H1 (cell line): ENCODE data around the gene BRD4. TPM values are rescaled to one million over a fixed set of nuclear protein-coding genes. Genes with fewer than 3 reads are reported as not detected.

Source experiments
- CTCF ChIA-PET: fragments of 300-600 bp; sonication (Branson Sonifier 250); formaldehyde crosslinking; loops from one replicate; lab custom pipeline; 2021; ENCODE audit not compliant: partially characterized antibody; lab: Charles Lee
- POLR2A ChIA-PET: fragments of 300-600 bp; sonication (Branson Sonifier 250); formaldehyde crosslinking; loops from one replicate; lab custom pipeline; 2021; ENCODE audit warnings: inconsistent platforms; ENCODE audit not compliant: partially characterized antibody; lab: Charles Lee
- DNase-seq, 2 experiments: peaks; one replicate each; pipeline versions ENCODE4 v3.0.0 to v3.0.0-alpha.2; 2010 to 2022; ENCODE audit warnings: low spot score in 2 of 2, low read depth in 1 of 2, mixed read lengths in 1 of 2
- FAIRE-seq: peaks from 2 replicates; lab custom pipeline; 2011; peaks lifted over from hg19 to GRCh38; lab: Jason Lieb, UNC
- H2AFZ ChIP-seq: 2 replicates; pipeline ENCODE4 v1.8.1; 2012; ENCODE audit warnings: low read length, inconsistent platforms
- H2AK5ac ChIP-seq: 2 replicates; pipeline ENCODE4 v1.6.1; 2013; ENCODE audit warnings: low read depth, low read length
- H2BK120ac ChIP-seq: replicated peaks from 2 replicates; pipeline ENCODE3; 2013; ENCODE audit warnings: low read depth, low read length, inconsistent platforms
- H2BK12ac ChIP-seq: 2 replicates; pipeline ENCODE4 v1.6.1; 2013; ENCODE audit warnings: low read depth, low read length
- H2BK15ac ChIP-seq: 2 replicates; pipeline ENCODE4 v1.6.1; 2013; ENCODE audit warnings: low read length
- H2BK20ac ChIP-seq: 2 replicates; pipeline ENCODE4 v1.6.1; 2013; ENCODE audit warnings: low read length
- H2BK5ac ChIP-seq: 2 replicates; pipeline ENCODE4 v1.6.1; 2013; ENCODE audit warnings: low read depth, low read length
- H3K14ac ChIP-seq: 2 replicates; pipeline ENCODE4 v1.6.1; 2013; ENCODE audit warnings: inconsistent platforms; ENCODE audit not compliant: insufficient read length
- H3K18ac ChIP-seq: 2 replicates; pipeline ENCODE4 v1.6.1; 2013; ENCODE audit warnings: low read length; ENCODE audit errors: extremely low read depth
- H3K23ac ChIP-seq: 2 replicates; pipeline ENCODE4 v1.6.1; 2013; ENCODE audit warnings: inconsistent platforms; ENCODE audit not compliant: insufficient read length
- H3K23me2 ChIP-seq: 2 replicates; pipeline ENCODE4 v1.6.1; 2013; ENCODE audit warnings: low read depth, low read length
- H3K27ac ChIP-seq: 2 replicates; pipeline ENCODE4 v1.6.1; 2011; ENCODE audit warnings: low read depth, low read length, inconsistent platforms
- H3K27me3 ChIP-seq, 4 experiments: replicated peaks in 1 of 4; 1 replicate in 1 of 4; 2 replicates in 3 of 4; pipeline versions ENCODE4 v1.6.1 to v1.8.1; 2011 to 2013; ENCODE audit warnings: low read length in 3 of 4, mild to moderate bottlenecking in 3 of 4, inconsistent platforms in 2 of 4, mixed read lengths in 2 of 4, moderate library complexity in 1 of 4; ENCODE audit not compliant: control insufficient read depth in 3 of 4, insufficient read depth in 3 of 4; ENCODE audit errors: extremely low read depth in 1 of 4
- H3K36me3 ChIP-seq, 4 experiments: 2 replicates each; pipeline versions ENCODE4 v1.6.1 to v1.8.1; 2011 to 2013; ENCODE audit warnings: mild to moderate bottlenecking in 4 of 4, low read length in 3 of 4, moderate library complexity in 2 of 4, control low read depth in 1 of 4, inconsistent platforms in 1 of 4; ENCODE audit not compliant: insufficient read depth in 4 of 4, control insufficient read depth in 2 of 4
- H3K4ac ChIP-seq: replicated peaks from 2 replicates; pipeline ENCODE3; 2013; ENCODE audit warnings: low read length, low read depth, mixed read lengths, inconsistent platforms; ENCODE audit not compliant: insufficient read length
- H3K4me1 ChIP-seq, 4 experiments: replicated peaks in 1 of 4; 1 replicate in 1 of 4; 2 replicates in 3 of 4; pipeline versions ENCODE4 v1.6.1 to v1.8.1; 2011 to 2013; ENCODE audit warnings: low read length in 3 of 4, inconsistent platforms in 2 of 4, mixed read lengths in 1 of 4; ENCODE audit not compliant: insufficient read depth in 4 of 4, control insufficient read depth in 3 of 4
- H3K4me2 ChIP-seq, 2 experiments: 2 replicates each; pipeline versions ENCODE4 v1.6.1 to v1.8.1; 2011 to 2013; ENCODE audit warnings: low read depth in 2 of 2, low read length in 2 of 2, control low read depth in 1 of 2, inconsistent platforms in 1 of 2, mild to moderate bottlenecking in 1 of 2; ENCODE audit not compliant: insufficient read depth in 1 of 2
- H3K4me3 ChIP-seq, 4 experiments: fragments of 200-600, 300-600 bp in 1 of 4; sonication (generic), shearing (Covaris generic), sonication (Bioruptor Twin) in 1 of 4; 2 replicates each; pipeline versions ENCODE4 v1.5.1 to v1.8.1; 2011 to 2016; ENCODE audit warnings: low read length in 4 of 4, low read depth in 3 of 4, control low read depth in 2 of 4, inconsistent platforms in 2 of 4, mild to moderate bottlenecking in 2 of 4, mixed read lengths in 1 of 4, moderate library complexity in 1 of 4; ENCODE audit not compliant: insufficient read depth in 2 of 4; ENCODE audit errors: extremely low read depth in 1 of 4
- H3K56ac ChIP-seq: replicated peaks from 2 replicates; pipeline ENCODE3; 2013; ENCODE audit warnings: low read depth, mild to moderate bottlenecking, mixed read lengths, low read length, inconsistent platforms; ENCODE audit not compliant: insufficient read length
- H3K79me1 ChIP-seq: 2 replicates; pipeline ENCODE4 v1.6.1; 2013; ENCODE audit warnings: low read depth, low read length, control low read depth
- H3K79me2 ChIP-seq, 2 experiments: 2 replicates each; pipeline versions ENCODE4 v1.6.1 to v1.8.1; 2012 to 2013; ENCODE audit warnings: low read length in 2 of 2, mild to moderate bottlenecking in 2 of 2, inconsistent platforms in 1 of 2; ENCODE audit not compliant: insufficient read depth in 2 of 2, control insufficient read depth in 1 of 2
- H3K9ac ChIP-seq, 4 experiments: replicated peaks in 1 of 4; 1 replicate in 1 of 4; 2 replicates in 3 of 4; pipeline versions ENCODE4 v1.6.1 to v1.8.1; 2011 to 2013; ENCODE audit warnings: low read depth in 3 of 4, low read length in 3 of 4, control low read depth in 2 of 4, mild to moderate bottlenecking in 2 of 4, moderate library complexity in 2 of 4, inconsistent platforms in 1 of 4; ENCODE audit errors: extremely low read depth in 1 of 4
- H3K9me3 ChIP-seq, 2 experiments: 2 replicates each; pipeline versions ENCODE4 v1.6.1 to v1.8.1; 2012 to 2013; ENCODE audit warnings: mild to moderate bottlenecking in 2 of 2, moderate library complexity in 2 of 2, control low read depth in 1 of 2, inconsistent platforms in 1 of 2, low read depth in 1 of 2, low read length in 1 of 2, mixed read lengths in 1 of 2; ENCODE audit not compliant: insufficient read depth in 2 of 2
- H4K20me1 ChIP-seq, 2 experiments: replicated peaks in 1 of 2; 2 replicates each; pipeline versions ENCODE3 to v1.8.1; 2011 to 2013; ENCODE audit warnings: inconsistent platforms in 2 of 2, low read length in 2 of 2, mild to moderate bottlenecking in 1 of 2; ENCODE audit not compliant: insufficient read depth in 2 of 2, control insufficient read depth in 1 of 2
- H4K5ac ChIP-seq: 2 replicates; pipeline ENCODE4 v1.6.1; 2013; ENCODE audit warnings: low read length, low read depth, mixed read lengths, inconsistent platforms; ENCODE audit not compliant: insufficient read length
- H4K8ac ChIP-seq: 2 replicates; pipeline ENCODE4 v1.8.0; 2013; ENCODE audit warnings: mild to moderate bottlenecking, moderate library complexity, low read length, inconsistent platforms; ENCODE audit not compliant: insufficient read depth; ENCODE audit errors: extremely low read depth
- H4K91ac ChIP-seq: replicated peaks from 2 replicates; pipeline ENCODE3; 2013; ENCODE audit warnings: low read length, mixed read lengths, inconsistent platforms; ENCODE audit not compliant: insufficient read length
- ASH2L ChIP-seq: fragments of 200-600, 300-600 bp; sonication (generic); IDR thresholded peaks from one replicate; pipeline ENCODE4 v1.7.1; 2017; ENCODE audit warnings: low read length
- GABPA ChIP-seq: IDR thresholded peaks from 2 replicates; pipeline ENCODE4 v1.6.1; 2011; ENCODE audit warnings: mild to moderate bottlenecking, low read length, moderate library complexity, borderline replicate concordance; ENCODE audit not compliant: insufficient read depth
- JUND ChIP-seq: IDR thresholded peaks from 2 replicates; pipeline ENCODE4 v1.6.1; 2011; ENCODE audit warnings: mild to moderate bottlenecking, improper control_type of control experiment, low read length
- KDM5A ChIP-seq: fragments of 200-600 bp; IDR thresholded peaks from 2 replicates; pipeline ENCODE4 v1.7.1; 2012; ENCODE audit warnings: mild to moderate bottlenecking, low read length, inconsistent platforms, mixed read lengths
- NRF1 ChIP-seq: IDR thresholded peaks from 2 replicates; pipeline ENCODE4 v1.6.1; 2011; ENCODE audit warnings: mild to moderate bottlenecking, low read depth, low read length, improper control_type of control experiment
- RNF2 ChIP-seq: fragments of 200-900, 300-1000 bp; sonication (generic); IDR thresholded peaks from 2 replicates; pipeline ENCODE4 v1.7.1; 2016; ENCODE audit warnings: borderline replicate concordance, low read depth, mild to moderate bottlenecking, antibody characterized with exemption, low read length; ENCODE audit not compliant: poor library complexity, severe bottlenecking; ENCODE audit errors: missing control alignments
- SP1 ChIP-seq: IDR thresholded peaks from 2 replicates; pipeline ENCODE4 v1.6.1; 2011; ENCODE audit warnings: low read depth, low read length
- SRF ChIP-seq: IDR thresholded peaks from 2 replicates; pipeline ENCODE4 v1.6.1; 2011; ENCODE audit warnings: mild to moderate bottlenecking, low read depth, low read length, moderate library complexity
- WGBS, 2 experiments: shearing (Covaris generic) in 1 of 2; methylation state at CpG; one replicate each; pipeline versions ENCODE4 v1.1.6 to v1.1.7; 2013 to 2015; ENCODE audit warnings: low lambda C conversion rate in 2 of 2, mixed read lengths in 2 of 2, inconsistent platforms in 1 of 2, low coverage in 1 of 2, missing lambda C conversion rate in 1 of 2; ENCODE audit not compliant: insufficient replicate concordance in 2 of 2, insufficient coverage in 1 of 2, insufficient read length in 1 of 2; ENCODE audit errors: extremely low coverage in 1 of 2, missing lambda C conversion rate in 1 of 2; 5-methylcytosine and 5-hydroxymethylcytosine counted together
- polyA plus RNA-seq, 7 experiments: library from polyadenylated mRNA; depleted of rRNA in 3 of 7; stranded (reverse) in 5 of 7; unstranded in 2 of 7; fragments of >200 nt in 5 of 7; fragments of 200-250 nt in 2 of 7; gene quantifications; 1 replicate in 5 of 7; 2 replicates in 1 of 7; 4 replicates in 1 of 7; pipeline versions ENCODE4 v1.2.1 to v1.2.3, GENCODE V29; 2011 to 2013; ENCODE audit warnings: missing spikeins in 2 of 7, mixed read lengths in 2 of 7
- total RNA-seq: library from RNA; stranded (reverse); fragmentation: NEBNext Ultra II Directional; extraction: Animal tissue kit (Norgen Biotek cat#: 25700); gene quantifications from 2 replicates; pipeline ENCODE4 v1.2.1, GENCODE V29; 2021

The BRD4 gene
- total and polyA plus RNA-seq, 2 of the 8 experiments (the other 6 are each of a cell fraction or from before 2014, with no cell fraction given) = 14.1 to 146 TPM

GRCh38 chr19:15367439-15367838 is 35.1 kb upstream of the BRD4 start:
- Histone ChIP-seq H2BK12ac (no peak overlapping the region), H4K8ac (no peak overlapping the region), H3K27ac (no peak overlapping the region), H3K9ac (no peak overlapping the region), H3K79me2 (peaks cover 0 to 8% of the 10 kb centered on the region in 2 experiments; a peak in 1 of 4 replicates), H3K27me3 (no peaks in the 10 kb centered on the region), H2BK5ac (no peak overlapping the region), H3K14ac (no peak overlapping the region), H3K4me3 (no peak overlapping the region), H2BK20ac (no peak overlapping the region), H3K4ac (no peak overlapping the region), H3K36me3 (peaks cover 21 to 70% (median 44%) of the 10 kb centered on the region in 4 experiments), H4K20me1 (peaks cover 4% of the 10 kb centered on the region in 2 experiments), H2BK120ac (no peak overlapping the region), H4K5ac (no peak overlapping the region), H3K4me2 (no peak overlapping the region), H3K23ac (no peak overlapping the region), H3K4me1 (no peaks in the 10 kb centered on the region), H3K23me2 (no peaks in the 10 kb centered on the region), H2AK5ac (no peak overlapping the region), H3K18ac (no peak overlapping the region), H2BK15ac (no peak overlapping the region), H3K56ac (no peak overlapping the region), H3K79me1 (no peaks in the 10 kb centered on the region), H3K9me3 (no peaks in the 10 kb centered on the region; a peak in 1 of 4 replicates), H4K91ac (no peak overlapping the region), H2AFZ (no peak overlapping the region)
- ChIA-PET POLR2A (interaction anchor here (0.9 to 5.4 kb wide), 2 partner anchors 11 to 15 kb away, joined by 3 to 37 read pairs; partner anchors contain the start of gene AKAP8), CTCF (interaction anchor here (1.2 to 1.3 kb wide), 2 partner anchors 28 to 116 kb away, joined by 3 read pairs; no protein-coding TSS in a partner anchor)
- TF ChIP-seq JUND (no peak), ASH2L (no peak), KDM5A (no peak), NRF1 (no peak), SRF (no peak), SP1 (no peak), RNF2 (no peak), GABPA (no peak)
- WGBS, 2 experiments = 90% methylated on average over 3 of the region's 3 CpGs; no CpG with 5 or more reads in 1 of the 2 experiments
- no peak for DNase-seq
- FAIRE-seq = no peak
